DOHH2 (cell line): ENCODE measurements around the gene SPTBN4.

Source experiments
- H3F3A ChIP-seq: fragments of 200-600 bp; sonication (generic), shearing (Covaris generic); 2 replicates; pipeline ENCODE4 v1.6.0; 2016; ENCODE audit warnings: antibody characterized with exemption, mild to moderate bottlenecking; ENCODE audit not compliant: control insufficient read depth, insufficient read depth
- H3K27ac ChIP-seq: fragments of 200-600 bp; sonication (generic); 2 replicates; pipeline ENCODE4 v1.5.1; 2014; ENCODE audit warnings: low read depth, mild to moderate bottlenecking, low read length, moderate library complexity
- H3K27me3 ChIP-seq: fragments of 200-600 bp; sonication (generic); 2 replicates; pipeline ENCODE4 v1.6.1; 2014; ENCODE audit warnings: mild to moderate bottlenecking, low read length, mixed read lengths; ENCODE audit not compliant: control insufficient read depth
- H3K36me3 ChIP-seq: fragments of 200-600 bp; sonication (generic); 2 replicates; pipeline ENCODE4 v1.6.1; 2014; ENCODE audit warnings: mild to moderate bottlenecking, low read length, moderate library complexity, mixed read lengths; ENCODE audit not compliant: control insufficient read depth
- H3K4me1 ChIP-seq: fragments of 200-600 bp; sonication (generic); 2 replicates; pipeline ENCODE4 v1.6.1; 2014; ENCODE audit warnings: mild to moderate bottlenecking, low read length, mixed read lengths; ENCODE audit not compliant: control insufficient read depth
- H3K4me2 ChIP-seq: fragments of 200-600 bp; sonication (generic); 2 replicates; pipeline ENCODE4 v1.6.0; 2014; ENCODE audit warnings: mild to moderate bottlenecking, low read length, moderate library complexity
- H3K4me3 ChIP-seq: fragments of 200-600 bp; sonication (generic); 2 replicates; pipeline ENCODE4 v1.5.1; 2014; ENCODE audit warnings: mild to moderate bottlenecking, low read length, mixed read lengths
- H3K79me2 ChIP-seq: fragments of 200-600 bp; sonication (generic); 2 replicates; pipeline ENCODE4 v1.6.1; 2014; ENCODE audit warnings: mild to moderate bottlenecking, low read length, mixed read lengths; ENCODE audit not compliant: control insufficient read depth
- H3K9me2 ChIP-seq: fragments of 200-600 bp; sonication (generic); replicated peaks from 2 replicates; pipeline ENCODE4 v1.6.1; 2014; ENCODE audit warnings: mild to moderate bottlenecking, low read length, mixed read lengths; ENCODE audit not compliant: control insufficient read depth
- H3K9me3 ChIP-seq: fragments of 200-600 bp; sonication (generic); 2 replicates; pipeline ENCODE4 v1.6.1; 2014; ENCODE audit warnings: antibody characterized with exemption, low read length, mixed read lengths; ENCODE audit not compliant: control insufficient read depth, insufficient read depth
- H4K20me1 ChIP-seq: fragments of 200-600 bp; sonication (generic); 2 replicates; pipeline ENCODE4 v1.6.0; 2014; ENCODE audit warnings: low read depth, mild to moderate bottlenecking, antibody characterized with exemption, low read length, moderate library complexity; ENCODE audit not compliant: control insufficient read depth, insufficient read depth
- CTCF ChIP-seq: fragments of 200-600 bp; sonication (generic); IDR thresholded peaks from one replicate; pipeline ENCODE4 v1.5.1; 2014; ENCODE audit warnings: antibody characterized with exemption, mild to moderate bottlenecking, low read depth, low read length; ENCODE audit not compliant: poor library complexity, severe bottlenecking
- EZH2phosphoT487 ChIP-seq: fragments of 200-600 bp; sonication (generic); IDR thresholded peaks from 2 replicates; pipeline ENCODE4 v1.6.1; 2017; ENCODE audit warnings: borderline replicate concordance, mild to moderate bottlenecking, antibody characterized with exemption, low read length, moderate library complexity, mixed read lengths

SPTBN4 gene

DNA sequence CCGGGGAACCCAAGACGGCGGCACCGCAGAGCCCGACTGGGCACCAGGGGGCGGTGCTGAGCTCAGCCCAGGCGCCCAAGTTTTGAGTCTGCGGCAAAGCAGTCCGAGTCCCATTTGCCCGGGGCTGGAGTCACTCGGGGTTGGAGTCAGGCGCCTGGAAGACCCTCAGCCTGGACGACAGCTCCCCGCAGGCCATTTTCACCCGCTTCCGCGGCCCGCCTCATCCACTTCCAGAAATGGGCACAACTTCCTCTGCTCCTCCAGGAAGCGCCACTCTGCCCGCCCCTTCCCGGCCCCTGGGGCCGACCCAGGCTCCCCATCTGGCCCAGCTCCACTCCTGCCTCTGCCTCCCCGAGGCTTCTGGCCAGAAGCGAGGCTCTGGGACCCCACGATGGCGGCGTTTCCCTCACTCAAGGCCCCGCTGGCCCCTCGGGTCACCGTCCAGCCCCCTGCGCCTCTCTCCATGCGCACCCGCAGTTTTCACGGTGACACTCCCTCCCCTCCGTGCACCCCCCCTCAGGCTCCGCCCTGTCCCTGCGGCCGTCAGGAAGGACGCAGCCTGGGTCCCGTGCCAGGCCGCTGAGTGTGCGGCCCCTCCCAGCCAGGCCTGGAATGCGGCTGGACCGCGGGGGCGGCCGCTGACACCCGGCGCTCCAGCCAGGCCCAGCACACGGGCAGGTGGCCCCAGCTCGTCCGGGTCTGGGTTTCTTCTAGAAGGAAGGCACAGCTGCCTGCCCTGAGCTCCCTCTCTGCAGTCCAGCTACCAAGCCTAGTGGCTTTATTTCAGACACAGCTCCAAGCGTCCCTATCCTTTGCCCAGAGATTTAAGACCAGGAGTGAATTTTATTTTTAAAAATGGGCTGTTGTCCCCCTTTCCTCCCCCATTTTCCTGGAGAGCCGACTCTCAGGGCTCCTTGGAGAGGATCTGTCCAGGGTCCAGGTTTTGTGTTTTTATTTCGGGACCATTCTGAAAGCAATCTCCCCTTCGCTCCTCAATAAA lies 45.7 kb upstream of the SPTBN4 start:
- no peaks in the 10 kb centered on the region for H3K9me2 ChIP-seq
- TF ChIP-seq EZH2phosphoT487 (no peak), CTCF (peak; percentile 95)
- H3K27me3 ChIP-seq: no peaks in the 10 kb centered on the region
- peak overlapping the region; percentile 88 for H3K4me2 ChIP-seq
- peaks cover 46% of the 10 kb centered on the region for H3K4me1 ChIP-seq
- H3F3A ChIP-seq: peaks cover 9% of the 10 kb centered on the region
- H4K20me1 ChIP-seq: no peaks in the 10 kb centered on the region
- H3K9me3 ChIP-seq: no peaks in the 10 kb centered on the region
- peak overlapping the region; percentile 8; the same call in 1 of the 2 replicates for H3K27ac ChIP-seq
- peaks cover 12% of the 10 kb centered on the region for H3K36me3 ChIP-seq
- peak overlapping the region; percentile 76 for H3K4me3 ChIP-seq
- H3K79me2 ChIP-seq: peaks cover 13% of the 10 kb centered on the region

DNA sequence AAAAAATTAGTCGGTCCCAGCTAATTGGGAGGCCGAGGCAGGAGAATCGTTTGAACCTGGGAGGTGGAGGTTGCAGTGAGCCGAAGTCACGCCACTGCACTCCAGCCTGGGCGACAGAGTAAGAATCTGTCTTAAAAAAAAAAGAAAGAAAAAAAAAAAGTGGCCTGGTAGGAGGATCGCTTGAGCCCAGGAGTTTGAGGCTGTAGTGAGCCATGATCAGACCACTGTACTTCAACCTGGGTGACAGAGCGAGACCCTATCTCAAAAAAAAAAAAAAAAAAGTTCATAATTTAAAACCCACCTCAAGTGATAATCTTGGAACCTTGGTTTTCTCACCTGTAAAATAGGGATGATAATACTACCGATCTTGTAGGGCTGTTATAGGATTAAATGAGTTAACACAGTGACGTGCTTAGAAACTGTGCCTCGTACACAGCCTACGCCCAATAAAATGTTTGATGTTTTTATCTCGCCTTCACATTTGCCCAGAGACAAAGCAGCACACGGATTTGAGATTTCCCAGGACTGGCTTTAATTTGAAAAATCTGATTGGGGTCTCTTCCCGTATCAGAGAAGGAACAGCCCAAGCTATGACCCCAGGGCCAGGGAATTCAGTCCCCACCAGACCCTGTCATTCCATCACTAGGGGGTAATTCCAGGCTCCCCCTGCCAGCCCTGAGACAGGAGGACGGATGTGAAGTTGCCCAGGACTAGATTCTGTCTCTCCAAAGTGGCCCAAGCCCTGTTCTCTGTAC lies 44.6 kb upstream of the SPTBN4 start:
- peaks cover 12% of the 10 kb centered on the region for H3K36me3 ChIP-seq
- H3K79me2 ChIP-seq: peaks cover 13% of the 10 kb centered on the region
- H4K20me1 ChIP-seq: no peaks in the 10 kb centered on the region
- H3K27ac ChIP-seq: no peak overlapping the region
- H3K4me3 ChIP-seq: no peak overlapping the region
- H3K4me2 ChIP-seq: no peak overlapping the region
- H3K4me1 ChIP-seq: peaks cover 45% of the 10 kb centered on the region
- no peaks in the 10 kb centered on the region for H3K9me3 ChIP-seq
- TF ChIP-seq EZH2phosphoT487 (no peak), CTCF (no peak)
- no peaks in the 10 kb centered on the region for H3K9me2 ChIP-seq
- H3F3A ChIP-seq: peaks cover 9% of the 10 kb centered on the region
- no peaks in the 10 kb centered on the region for H3K27me3 ChIP-seq

- Histone ChIP-seq H3F3A (peaks cover 7% of the 10 kb centered on the region), H3K79me2 (peaks cover 13% of the 10 kb centered on the region), H3K4me1 (peaks cover 40% of the 10 kb centered on the region), H3K9me2 (no peaks in the 10 kb centered on the region), H3K4me2 (no peak overlapping the region), H4K20me1 (no peaks in the 10 kb centered on the region), H3K36me3 (peaks cover 12% of the 10 kb centered on the region), H3K4me3 (no peak overlapping the region), H3K27ac (no peak overlapping the region), H3K9me3 (no peaks in the 10 kb centered on the region), H3K27me3 (no peaks in the 10 kb centered on the region)
- no peak for TF ChIP-seq EZH2phosphoT487
- no peak for TF ChIP-seq CTCF
Measured at GRCh38 chr19:40422748-40423566, 43.8 kb upstream of the SPTBN4 start.
